GM18907 (cell line): ENCODE measurements around the gene TMEM17.

Source experiments
- ATAC-seq: cut with Tn5 transposase; IDR thresholded peaks from one replicate; pipeline ENCODE4 v1.9.1; 2021; ENCODE audit warnings: mild to moderate bottlenecking, moderate library complexity; ENCODE audit not compliant: unreplicated experiment

The TMEM17 gene

DNA sequence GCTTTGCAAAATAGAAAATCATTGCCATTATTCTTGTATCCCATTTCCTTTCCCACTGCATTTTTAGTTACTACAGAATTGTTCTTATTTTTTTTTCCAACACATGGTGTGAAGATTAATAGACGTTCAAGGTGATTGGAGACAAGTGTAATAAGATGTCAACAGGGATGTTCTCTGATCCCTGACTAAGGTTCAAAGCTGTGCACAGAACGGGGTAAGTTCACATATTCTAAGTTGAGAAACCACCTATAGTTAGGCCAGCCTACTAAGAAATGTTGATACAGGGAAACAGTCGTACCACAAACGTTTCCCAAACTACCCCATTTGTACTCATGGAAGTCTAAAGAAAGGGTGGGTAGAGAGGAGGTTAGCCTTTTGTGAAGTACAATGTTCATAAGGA lies 6.4 kb upstream of the TMEM17 start:
- no peak for ATAC-seq

DNA sequence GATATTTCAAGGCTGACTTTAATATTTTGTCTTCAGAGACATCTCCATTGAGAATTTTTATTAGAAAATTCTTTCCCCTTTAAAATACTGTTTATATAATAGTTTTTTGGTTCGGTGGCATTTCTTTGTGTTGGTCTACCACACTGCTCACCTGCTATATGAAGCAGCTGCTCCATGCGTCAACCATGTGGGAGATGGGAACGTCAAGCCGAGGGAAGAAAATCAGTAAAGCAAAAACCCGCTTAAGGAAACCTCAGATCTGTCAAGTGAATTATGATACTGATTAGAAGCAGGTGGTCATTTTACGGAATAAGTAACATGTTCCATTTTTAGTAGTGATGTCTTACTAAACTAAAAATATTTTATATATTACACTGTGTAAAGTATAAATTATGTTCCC lies 5.6 kb upstream of the TMEM17 start:
- no peak for ATAC-seq

DNA sequence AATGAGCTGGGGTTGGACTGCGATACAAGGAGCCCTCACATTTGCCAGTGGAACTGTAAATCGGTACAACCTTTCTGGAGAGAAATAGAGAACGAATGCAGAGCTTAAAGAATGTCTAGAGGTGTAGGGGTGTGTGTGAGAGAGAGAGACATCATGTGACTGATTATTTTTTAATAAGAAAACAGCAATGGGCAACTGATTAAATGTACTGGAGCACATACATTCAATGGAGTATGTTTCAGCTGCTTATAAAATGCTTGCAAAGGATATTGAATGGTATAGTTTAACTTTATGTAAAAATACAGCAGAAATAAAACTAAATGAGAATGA lies 391 bp upstream of the TMEM17 start:
- ATAC-seq: peak; percentile 43

DNA sequence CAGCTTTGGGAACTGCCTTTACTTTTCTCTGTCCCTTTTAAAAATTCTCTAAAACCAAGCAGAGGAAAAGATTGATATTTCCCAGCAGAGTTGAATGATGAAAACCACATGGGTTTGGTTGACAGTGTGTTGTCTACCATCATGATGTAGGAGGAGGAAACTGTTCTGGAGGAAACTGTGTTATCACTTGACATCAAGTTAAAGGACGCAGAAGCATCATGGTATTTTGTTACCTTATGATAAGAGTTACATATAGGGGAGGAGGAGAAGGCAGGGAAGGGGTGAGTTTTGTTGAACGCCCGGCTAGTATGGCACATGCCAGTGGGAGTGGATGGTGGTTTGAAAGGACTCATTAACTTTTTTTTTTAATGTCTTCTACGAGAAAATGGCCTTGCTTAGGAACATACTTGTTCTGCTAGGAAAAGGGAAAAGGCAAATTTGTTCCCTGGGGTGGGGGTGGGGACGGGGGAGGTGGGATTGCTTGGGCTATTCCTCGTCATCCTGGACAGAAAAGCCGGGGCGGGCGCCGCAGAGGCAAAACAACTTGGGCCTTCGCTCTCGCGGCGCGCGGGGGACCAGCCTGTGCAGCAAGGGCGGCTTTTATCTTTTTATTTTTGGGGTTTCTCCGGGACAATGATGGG lies 766 bp downstream of the TMEM17 start:
- ATAC-seq: no peak

DNA sequence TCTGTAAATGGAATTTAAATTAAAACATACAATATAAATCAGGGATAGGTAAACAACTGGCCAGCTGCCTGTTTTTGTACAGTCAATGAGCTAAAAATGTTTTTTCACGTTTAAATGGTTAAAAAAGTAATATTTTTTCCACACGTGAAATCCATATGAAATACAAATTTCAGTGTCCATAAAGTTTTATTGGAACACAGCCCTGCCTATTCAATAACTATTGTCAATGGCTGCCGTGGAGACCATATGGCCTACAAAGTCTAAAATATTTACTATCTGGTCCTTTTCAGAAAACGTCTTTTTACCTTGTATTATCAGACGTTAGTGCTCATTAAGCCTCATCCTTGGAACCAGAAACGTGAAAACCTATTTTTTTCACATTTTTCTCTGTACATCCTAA lies 1.3 kb downstream of the TMEM17 start:
- no peak for ATAC-seq

DNA sequence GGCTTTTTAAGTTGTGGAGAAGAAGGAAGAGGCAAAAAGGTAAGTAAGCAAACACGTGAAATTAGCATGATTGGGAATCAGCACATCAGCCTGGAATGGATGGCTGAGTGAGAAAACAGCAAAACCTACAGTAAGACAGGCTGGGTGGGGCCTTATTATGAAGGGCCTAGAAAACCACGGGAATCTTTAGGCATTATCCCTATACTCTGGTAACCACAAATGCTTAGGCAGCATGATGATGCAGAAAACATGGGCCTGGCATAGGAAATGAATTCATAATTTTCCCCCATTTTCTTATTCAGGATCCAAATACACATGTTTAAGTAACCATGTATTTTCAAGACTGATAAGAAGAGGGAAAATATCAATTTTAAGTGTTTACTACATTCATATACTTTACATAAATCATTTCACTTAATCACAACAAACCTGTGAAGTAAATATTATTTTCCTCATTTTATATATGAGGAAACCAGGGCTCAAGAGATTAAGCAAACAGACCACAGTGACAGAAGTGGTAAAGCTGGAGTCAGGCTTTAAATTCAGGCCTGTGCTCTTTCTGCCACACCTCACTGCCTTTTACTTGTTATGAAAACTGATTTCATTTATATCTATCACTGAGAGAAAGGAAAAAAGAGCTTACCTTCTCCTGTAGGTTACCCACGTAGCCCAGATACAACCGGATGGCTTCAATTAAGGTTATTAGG lies 4.0 kb downstream of the TMEM17 start:
- no peak for ATAC-seq

DNA sequence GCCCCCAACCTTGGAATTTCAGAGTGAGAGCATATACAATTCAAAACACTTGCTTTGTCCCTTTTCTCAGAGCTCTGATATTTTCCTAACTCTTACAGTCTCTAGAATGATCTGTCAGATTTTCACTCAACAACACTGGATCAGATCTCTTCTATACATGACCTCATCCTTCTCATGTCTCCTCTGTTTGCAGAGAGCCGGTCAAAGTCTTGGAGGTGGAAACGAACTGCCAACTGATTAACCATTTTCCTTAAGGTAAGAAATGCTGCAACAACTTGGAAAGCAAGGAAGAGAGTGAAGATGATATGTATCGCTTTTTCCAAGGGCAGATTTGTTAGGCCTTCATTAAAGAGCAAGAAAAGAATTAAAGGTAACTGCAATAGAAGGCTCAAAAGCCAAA lies 4.9 kb downstream of the TMEM17 start:
- ATAC-seq: no peak

DNA sequence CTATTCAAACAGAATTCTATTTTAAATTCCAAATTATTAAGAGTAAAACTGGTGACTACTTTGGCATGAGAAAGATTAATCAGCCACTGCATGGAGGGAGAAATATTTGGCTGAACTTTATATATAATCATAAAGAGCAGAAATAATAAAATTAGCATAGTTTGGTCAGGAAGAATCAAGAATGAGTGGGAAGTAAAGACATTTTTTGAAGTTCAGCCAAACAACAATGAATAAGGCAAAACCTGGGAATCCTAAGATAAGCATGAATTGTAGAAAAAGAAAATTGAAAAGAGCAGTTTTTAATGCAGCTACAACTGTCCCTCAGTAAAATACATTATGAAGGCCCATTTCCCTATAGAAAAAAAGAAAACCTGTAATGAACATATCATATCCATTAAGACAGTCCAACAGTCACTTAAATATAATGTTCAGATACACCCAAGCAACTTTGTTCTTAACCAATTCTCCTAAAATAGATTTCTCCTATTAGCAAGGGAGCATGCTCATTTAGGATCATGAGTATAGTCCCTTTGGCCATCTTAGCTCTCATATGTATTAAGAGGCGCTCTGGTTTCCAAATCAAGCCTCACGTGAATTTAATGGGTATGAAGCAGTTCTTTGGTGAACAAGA lies 6.5 kb downstream of the TMEM17 start:
- ATAC-seq: no peak

DNA sequence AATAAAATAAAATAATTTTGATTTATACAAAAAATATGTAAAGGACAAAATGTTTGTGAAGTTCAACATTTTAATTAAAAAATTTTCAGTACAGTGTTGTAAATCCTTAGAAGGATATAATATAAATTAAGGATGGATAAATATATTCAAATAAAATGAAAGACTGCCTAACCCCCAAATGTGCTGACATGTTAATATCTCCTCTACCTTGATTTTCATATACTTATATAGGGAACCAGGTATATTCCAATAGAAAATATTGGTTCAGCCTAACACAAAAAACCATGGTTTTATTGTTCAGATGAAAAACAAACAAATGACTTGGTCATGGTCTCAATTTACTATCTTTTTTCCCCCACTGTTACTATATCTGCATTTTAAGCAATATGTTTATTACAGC lies 7.3 kb downstream of the TMEM17 start:
- ATAC-seq: no peak

DNA sequence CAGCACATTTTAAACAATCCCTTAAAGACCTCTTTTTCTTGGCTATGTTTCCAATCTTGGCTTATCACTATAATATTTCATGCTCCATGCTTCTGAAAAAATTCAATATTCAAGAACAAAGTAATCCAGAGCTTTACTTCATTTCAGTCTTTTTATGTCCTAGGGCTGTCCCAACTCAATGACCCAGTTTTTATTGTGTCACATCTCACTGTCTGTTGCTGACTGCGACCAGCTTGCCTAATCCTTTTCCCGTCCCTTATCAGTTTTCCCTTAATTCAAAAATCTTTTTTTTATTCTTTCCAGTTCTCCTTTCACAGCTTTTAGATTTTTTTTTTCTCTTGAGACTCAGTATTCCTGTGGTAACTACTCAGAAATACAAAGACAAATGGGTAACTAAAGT lies 10.2 kb downstream of the TMEM17 start:
- no peak for ATAC-seq

DNA sequence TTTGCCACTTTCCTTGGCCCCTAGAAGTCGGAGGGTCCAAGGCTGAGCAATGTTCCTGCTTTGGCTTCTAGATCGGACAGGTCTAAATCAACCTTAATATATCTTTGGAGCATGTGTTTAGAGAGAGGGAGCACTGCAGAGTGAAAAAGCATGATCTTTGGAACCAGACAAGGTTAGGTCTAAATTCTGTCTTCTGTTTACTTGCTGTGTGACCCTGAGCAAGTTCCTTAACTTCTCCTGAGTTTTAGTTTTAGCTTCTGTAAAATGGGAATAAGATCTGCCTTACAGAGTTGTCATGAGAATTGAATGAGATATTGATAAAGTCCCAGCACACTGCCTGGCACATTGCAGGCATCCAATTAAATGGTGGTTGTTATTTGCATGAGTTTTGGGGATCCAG lies 13.9 kb downstream of the TMEM17 start:
- ATAC-seq: no peak

DNA sequence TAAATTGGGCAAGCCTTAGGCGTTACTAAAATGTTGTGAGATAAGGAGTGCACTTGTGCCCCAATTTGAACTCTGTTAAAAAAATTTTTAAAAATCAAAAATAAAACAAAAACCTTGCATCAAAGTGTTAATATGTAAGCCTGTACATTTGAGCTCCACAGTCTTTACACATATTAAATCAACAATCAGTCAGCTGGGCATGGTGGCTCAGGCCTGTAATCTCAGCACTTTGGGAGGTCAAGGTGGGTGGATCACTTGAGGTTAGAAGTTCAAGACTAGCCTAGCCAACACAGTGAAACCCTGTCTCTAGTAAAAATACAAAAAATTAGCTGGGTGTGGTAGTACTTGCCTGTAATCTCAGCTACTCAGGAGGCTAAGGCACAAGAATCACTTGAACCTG lies 16.3 kb downstream of the TMEM17 start:
- ATAC-seq: no peak

DNA sequence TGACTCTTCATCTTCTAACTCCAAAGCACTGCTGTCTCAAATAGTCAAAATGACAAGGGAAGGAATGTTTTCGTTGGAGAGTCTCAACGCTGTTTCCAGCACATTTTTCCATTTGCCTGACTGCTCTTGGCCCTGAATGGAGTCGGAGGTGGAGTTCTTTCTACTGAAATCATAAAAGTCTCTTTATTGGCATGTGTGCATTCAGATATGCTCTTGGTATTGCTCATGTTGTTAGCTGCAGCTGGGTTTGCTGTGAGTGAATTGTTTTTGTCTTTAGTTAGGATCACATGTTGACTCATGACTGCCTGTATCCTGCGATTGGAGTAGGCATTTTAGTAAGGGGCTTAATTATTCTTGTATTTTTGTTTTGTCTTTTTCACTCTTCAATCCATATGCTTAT lies 16.8 kb downstream of the TMEM17 start:
- no peak for ATAC-seq

DNA sequence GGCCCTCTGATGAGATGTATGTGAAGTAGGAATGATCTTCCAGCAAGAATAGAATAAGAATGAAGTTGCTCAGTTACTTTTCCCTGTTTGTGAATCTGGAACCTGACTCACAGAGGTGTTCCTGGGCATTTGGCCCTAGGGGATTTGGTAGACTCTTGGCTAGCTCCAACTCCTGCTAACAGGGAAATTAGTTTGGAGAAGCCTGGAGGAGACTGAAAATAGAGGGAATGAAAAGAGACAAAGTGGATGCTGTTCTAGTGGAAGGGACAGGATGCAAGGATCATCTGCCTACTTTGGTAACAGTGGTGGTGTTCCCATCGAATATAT lies 19.6 kb downstream of the TMEM17 start:
- ATAC-seq: no peak

DNA sequence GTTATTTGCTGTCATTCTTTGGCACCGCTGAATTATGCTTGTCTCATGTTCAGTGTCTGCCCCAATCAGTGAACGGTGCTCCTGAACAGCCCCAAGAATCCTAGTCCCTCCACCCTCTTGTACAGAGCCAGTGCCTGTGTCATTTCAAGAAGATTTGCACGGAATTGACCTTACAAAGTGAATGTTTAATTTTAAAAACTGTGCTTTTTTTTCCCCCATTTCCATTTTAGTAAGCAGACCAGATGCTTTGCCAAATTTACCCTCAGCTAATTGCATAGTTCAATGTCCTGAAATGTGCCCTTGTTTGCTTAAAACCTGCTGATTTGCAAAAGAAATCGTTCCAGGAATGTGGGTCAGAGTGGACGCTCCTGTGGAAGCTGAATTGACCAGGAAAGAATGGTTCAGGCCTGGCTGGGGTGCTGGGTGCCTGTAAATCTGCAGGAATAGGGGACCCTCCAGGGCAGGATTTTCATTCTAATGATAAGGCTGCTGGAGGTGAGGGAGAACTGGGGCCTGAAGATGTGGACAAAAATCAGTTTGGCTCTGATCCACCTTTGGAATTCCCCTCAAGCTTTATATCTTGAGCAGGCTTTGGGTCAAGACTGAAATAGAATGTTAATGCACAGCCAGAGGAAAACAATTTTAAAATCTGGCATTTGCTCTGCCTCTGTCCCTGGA lies 20.1 kb downstream of the TMEM17 start:
- ATAC-seq: no peak

DNA sequence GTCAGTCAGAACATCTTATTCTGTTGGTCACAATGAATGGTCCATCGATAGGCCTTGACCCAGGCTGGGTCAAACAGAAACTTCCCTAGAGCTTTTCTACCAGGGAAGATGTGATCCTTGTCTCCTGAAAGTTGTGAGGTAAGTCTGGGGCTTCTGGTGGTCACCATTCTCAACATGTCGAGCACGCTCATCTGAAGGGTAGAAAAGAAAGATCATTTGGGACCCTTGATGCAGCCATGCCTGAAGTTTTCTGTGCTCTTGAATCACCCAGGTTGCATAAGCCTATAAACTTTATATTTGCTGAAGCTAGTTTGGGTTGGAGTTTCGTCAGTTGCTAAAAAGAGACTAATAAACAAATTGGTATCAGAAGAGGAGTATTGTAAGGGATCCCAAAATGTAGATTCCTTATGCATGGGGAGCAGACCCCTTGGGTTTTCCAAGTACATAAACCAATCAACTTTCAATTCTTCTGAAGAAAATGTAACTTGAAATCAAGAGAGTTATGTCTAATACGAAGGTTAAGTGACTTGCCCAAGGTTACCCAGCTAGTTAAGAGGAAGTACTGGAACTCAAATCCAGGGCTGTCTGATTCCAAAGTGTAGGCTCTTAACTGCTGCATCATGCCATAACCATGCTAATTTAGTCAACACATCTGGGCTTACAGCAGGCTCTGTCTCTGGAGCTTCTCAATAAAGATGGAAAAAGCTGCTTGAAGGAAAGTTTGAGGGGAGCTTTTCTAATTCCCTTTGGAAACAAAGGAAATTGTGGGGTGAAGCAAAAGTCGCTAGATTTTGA lies 23.2 kb downstream of the TMEM17 start:
- ATAC-seq: no peak

DNA sequence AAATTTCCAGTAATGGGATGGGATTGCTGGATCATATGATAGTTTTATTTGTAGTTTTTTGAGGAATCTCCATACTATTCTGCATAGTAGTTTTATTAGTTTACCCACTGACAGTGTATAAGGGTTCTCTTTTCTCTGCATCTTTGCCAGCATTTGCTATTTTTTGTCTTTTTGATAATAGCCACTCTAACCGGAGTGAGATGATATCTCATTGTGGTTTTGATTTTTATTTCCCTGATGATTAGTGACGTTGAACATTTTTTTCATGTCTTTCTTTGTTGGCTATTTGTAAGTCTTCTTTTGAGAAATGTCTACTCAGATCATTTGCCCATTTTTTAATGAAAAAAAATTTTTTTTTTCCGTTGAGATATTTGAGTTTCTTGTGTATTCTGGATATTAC lies 26.1 kb downstream of the TMEM17 start:
- no peak for ATAC-seq

DNA sequence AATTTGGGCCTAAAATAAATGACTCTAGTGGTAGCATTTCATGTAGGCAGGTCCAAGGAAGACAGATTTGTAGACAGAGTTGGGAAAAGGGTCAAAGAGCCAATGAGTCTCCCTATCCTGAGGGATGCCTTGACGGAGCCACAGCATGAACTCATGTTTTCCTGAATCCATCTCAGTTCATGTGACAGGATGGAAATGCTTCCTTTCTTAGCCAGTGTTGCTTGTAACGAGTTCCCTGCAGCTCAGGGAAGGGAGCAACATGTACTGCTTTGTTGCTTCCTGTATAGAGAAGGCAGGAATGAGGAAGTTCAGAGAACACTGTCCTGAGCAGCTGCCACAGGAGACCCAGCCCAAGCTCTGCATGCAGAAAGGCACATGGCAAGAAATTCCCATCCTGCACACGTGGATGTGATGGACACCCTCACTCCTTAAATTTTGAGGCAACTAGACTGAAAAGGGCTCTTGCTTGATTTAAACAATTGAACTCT lies 27.9 kb downstream of the TMEM17 start:
- ATAC-seq: no peak

DNA sequence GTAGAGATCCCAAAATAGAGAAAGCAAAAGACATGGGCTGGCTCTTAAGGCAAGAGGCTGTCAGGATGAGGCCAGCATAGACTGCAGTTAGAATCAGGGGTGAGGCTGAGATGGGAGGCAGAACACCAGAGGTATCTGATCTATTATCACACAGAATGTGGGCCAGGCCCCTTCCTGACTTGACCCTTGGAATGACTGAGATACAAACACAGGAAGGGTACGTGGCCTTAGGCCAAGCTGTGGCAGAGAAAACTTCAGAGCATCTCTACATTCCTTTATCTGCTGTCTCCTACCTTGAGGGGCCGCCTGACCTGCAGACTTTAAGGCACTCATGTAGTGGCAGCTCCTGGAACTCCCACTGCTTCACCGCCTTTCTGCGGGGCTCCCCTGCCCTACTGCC lies 28.4 kb downstream of the TMEM17 start:
- no peak for ATAC-seq

DNA sequence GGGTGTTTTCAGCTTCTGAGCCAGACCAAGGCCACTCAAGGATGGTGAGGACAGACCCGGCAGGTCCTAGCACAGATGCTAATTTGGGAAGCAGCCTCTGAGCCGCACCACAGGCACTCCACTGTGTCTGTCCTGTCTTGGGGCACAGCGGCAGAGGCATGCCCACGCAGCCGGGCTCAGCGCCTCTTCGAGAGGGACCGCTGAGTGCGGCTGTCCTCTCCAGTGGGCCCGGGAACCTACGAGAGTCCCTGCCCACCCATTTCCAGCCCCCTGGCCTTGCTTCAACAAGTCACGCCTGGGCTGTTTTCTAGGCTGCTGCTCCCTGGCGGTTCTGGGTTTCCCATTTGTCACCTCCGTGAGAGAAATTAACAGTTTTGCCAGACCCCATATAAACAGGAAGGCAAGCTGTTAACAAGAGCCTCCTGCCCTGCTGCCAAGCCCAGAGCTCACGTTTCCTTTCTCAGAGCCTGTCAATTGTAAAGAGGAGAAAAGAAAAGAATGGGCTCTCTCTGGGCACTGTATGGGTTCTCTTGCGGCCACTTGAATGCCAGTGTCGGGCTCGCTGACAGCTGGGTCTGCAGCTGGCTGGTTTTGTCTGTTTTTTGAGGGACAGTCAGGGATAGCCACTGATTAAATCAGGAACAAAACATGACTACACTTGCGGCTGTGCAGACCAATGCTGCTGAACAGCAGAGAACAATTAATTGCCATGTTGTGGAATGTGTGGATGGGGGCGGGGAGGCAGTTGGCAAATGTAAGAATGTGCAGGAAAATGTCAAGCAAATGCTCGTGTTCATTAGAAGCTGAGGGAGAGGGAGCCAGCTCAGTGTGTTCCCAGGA lies 30.6 kb downstream of the TMEM17 start:
- ATAC-seq: no peak
